Measurements from ENCODE around the gene HTT. TPM values are rescaled to one million over a fixed set of nuclear protein-coding genes. Genes with fewer than 3 reads are reported as not detected.

HTT gene
- total RNA-seq, 2 donors from 2014 or later, result 51.0 to 55.5 TPM

DNA sequence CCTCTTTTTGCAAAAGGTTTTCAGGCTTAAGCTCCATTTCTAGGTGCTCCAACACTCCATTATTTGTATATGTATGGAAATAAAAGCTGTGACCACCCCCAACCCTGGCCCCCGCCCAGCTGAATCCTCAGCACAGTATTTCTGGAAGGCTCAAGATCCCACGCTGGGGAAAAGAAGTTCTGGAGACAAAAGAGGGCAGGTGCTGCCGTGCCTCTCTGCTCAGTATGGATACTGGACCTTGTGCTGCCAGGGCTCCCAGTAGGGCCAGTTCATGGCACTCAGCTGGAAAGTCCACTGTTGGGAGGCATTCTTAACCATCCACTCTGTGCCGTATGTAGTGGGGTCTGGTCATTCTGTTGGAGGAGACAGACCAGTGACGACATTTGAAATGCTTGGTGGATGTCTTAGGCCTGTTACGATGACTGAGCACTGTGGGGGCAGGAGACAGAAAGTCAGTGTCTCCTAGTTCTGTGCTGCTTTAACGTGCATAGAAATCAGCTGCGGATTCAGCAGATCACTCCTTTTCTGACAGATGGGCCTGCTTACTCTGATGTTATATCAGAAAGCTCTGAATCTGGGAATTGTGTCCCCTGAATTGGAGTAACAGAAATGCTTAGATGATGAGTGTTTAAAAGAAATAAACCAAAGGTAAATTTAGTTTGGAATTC, 126.1 kb downstream of the HTT start:
- Histone ChIP-seq H3K27ac (no peak overlapping the region), H3K4me1 (peaks cover 4% of the 10 kb centered on the region), H3K36me3 (no peaks in the 10 kb centered on the region), H3K4me3 (no peak overlapping the region), H3K9me3 (no peaks in the 10 kb centered on the region), H3K9ac (ENCODE audit: low read depth in 2 of 2, low read length in 2 of 2) (no peak overlapping the region), H3K27me3 (no peaks in the 10 kb centered on the region)
- intact Hi-C loops (cut with DNase I), result no loop called here
- TF ChIP-seq CTCF (IDR thresholded peaks at IDR 0.05), result no peak
- DNase-seq, result no peak

GRCh38 chr4:3201718-3202702, 127.5 kb downstream of the HTT start:
- H3K27ac ChIP-seq, result no peak overlapping the region
- no peak for TF ChIP-seq CTCF (IDR thresholded peaks at IDR 0.05)
- H3K4me3 ChIP-seq, result no peak overlapping the region
- H3K9me3 ChIP-seq, result no peaks in the 10 kb centered on the region
- peaks cover 4% of the 10 kb centered on the region for H3K4me1 ChIP-seq
- peak; percentile 32 for DNase-seq
- H3K9ac ChIP-seq (ENCODE audit: low read depth in 2 of 2, low read length in 2 of 2), result no peak overlapping the region
- H3K36me3 ChIP-seq, result no peaks in the 10 kb centered on the region
- no peaks in the 10 kb centered on the region for H3K27me3 ChIP-seq
- intact Hi-C loops (cut with DNase I), result no loop called here

DNA sequence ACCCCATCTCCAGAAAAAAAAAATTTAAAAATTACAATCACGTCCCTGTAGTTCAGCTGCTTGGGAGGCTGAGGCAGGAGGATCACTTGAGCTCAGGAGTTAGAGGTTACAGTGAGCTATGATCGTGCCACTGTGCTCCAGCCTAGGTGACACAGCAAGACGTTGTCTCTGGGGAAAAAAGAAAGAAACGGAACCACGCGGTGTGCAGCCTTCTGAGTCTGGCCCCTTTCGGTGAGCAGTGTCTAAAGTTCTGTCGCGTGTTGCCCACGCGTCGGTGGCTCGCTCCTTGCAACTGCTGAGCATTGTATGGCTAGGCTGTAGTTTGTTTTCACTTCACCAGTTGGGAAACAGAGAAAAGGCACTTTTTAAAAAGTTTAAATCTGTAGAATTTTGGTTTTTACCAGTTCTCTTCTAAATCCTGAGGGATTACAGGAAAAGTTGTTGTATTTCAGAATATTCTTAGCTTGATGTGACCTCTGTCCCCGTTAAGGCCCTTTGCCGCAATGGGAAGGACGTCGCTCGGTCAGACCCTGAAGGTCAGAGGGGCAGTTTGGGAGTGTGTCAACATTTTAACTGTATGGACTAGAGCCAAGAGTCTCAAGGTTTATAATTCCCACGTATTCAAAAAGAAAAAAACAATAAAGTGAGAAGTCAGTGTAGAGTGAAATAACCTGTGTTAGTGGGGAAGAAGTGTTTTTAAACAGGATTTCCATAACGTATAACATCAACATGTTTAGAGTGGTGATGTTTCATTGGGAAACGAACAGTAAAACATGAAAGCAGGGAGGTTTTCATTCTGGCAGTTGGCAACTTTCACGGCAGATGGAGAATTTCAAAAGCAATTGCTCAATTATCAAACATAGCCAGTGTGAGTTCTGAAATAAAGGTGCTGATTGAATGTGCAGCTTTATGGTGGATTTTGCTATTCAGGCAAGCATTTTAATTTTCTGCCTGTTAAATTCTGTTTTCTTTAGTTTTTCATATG, 128.6 kb downstream of the HTT start:
- Histone ChIP-seq H3K9ac (ENCODE audit: low read depth in 2 of 2, low read length in 2 of 2) (no peak overlapping the region), H3K4me1 (peaks cover 4% of the 10 kb centered on the region), H3K27me3 (no peaks in the 10 kb centered on the region), H3K9me3 (no peaks in the 10 kb centered on the region), H3K4me3 (no peak overlapping the region), H3K36me3 (no peaks in the 10 kb centered on the region), H3K27ac (no peak overlapping the region)
- TF ChIP-seq CTCF (IDR thresholded peaks at IDR 0.05), result no peak
- intact Hi-C loops (cut with DNase I), result no loop called here
- no peak for DNase-seq

- Histone ChIP-seq H3K36me3 (no peaks in the 10 kb centered on the region), H3K9me3 (no peaks in the 10 kb centered on the region), H3K4me3 (no peak overlapping the region), H3K27me3 (no peaks in the 10 kb centered on the region), H3K27ac (no peak overlapping the region), H3K9ac (ENCODE audit: low read depth in 2 of 2, low read length in 2 of 2) (no peak overlapping the region), H3K4me1 (peaks cover 4% of the 10 kb centered on the region)
- intact Hi-C loops (cut with DNase I), result no loop called here
- no peak for DNase-seq
- no peak for TF ChIP-seq CTCF (IDR thresholded peaks at IDR 0.05)
Measured at GRCh38 chr4:3203971-3204431, 129.5 kb downstream of the HTT start.

GRCh38 chr4:3205995-3206394, 131.5 kb downstream of the HTT start:
- Histone ChIP-seq H3K4me1 (peaks cover 4% of the 10 kb centered on the region), H3K9me3 (no peaks in the 10 kb centered on the region), H3K9ac (ENCODE audit: low read depth in 2 of 2, low read length in 2 of 2) (no peak overlapping the region), H3K4me3 (no peak overlapping the region), H3K27ac (no peak overlapping the region), H3K27me3 (no peaks in the 10 kb centered on the region), H3K36me3 (peaks cover 10% of the 10 kb centered on the region)
- intact Hi-C loops (cut with DNase I), result no loop called here
- no peak for DNase-seq
- no peak for TF ChIP-seq CTCF (IDR thresholded peaks at IDR 0.05)
